ENCODE results near the gene MICAL2.

The MICAL2 gene

GRCh38 chr11:12117611-12118010 is 7.2 kb downstream of the MICAL2 start:
- DNase-seq (ENCODE audit: low spot score): no peak

- DNase-seq (ENCODE audit: low spot score): no peak
These were observed 8.6 kb downstream of the MICAL2 start for GRCh38 chr11:12118949-12119348.

- peak; percentile 41 for DNase-seq (ENCODE audit: low spot score)
These were observed 9.1 kb downstream of the MICAL2 start for GRCh38 chr11:12119502-12119901.

GRCh38 chr11:12120031-12121008 is 9.9 kb downstream of the MICAL2 start:
- no peak for DNase-seq (ENCODE audit: low spot score)

GRCh38 chr11:12121011-12121410 is 10.6 kb downstream of the MICAL2 start:
- no peak for DNase-seq (ENCODE audit: low spot score)

- DNase-seq (ENCODE audit: low spot score): no peak
These were observed 11.1 kb downstream of the MICAL2 start for GRCh38 chr11:12121517-12121916.

GRCh38 chr11:12122083-12122482 is 11.7 kb downstream of the MICAL2 start:
- no peak for DNase-seq (ENCODE audit: low spot score)

GRCh38 chr11:12123273-12123672 is 12.9 kb downstream of the MICAL2 start:
- DNase-seq (ENCODE audit: low spot score): no peak

- DNase-seq (ENCODE audit: low spot score): no peak
These were observed 13.4 kb downstream of the MICAL2 start for GRCh38 chr11:12123799-12124198.

- DNase-seq (ENCODE audit: low spot score): no peak
These were observed 13.9 kb downstream of the MICAL2 start for GRCh38 chr11:12124306-12124705.

GRCh38 chr11:12125609-12126149 is 15.3 kb downstream of the MICAL2 start:
- DNase-seq (ENCODE audit: low spot score): peak; percentile 56

- DNase-seq (ENCODE audit: low spot score): no peak
These were observed 16.1 kb downstream of the MICAL2 start for GRCh38 chr11:12126344-12127019.

GRCh38 chr11:12127206-12127898 is 17.0 kb downstream of the MICAL2 start:
- no peak for DNase-seq (ENCODE audit: low spot score)

- DNase-seq (ENCODE audit: low spot score): no peak
These were observed 17.9 kb downstream of the MICAL2 start for GRCh38 chr11:12128301-12128751.

GRCh38 chr11:12129227-12129626 is 18.8 kb downstream of the MICAL2 start:
- DNase-seq (ENCODE audit: low spot score): no peak

GRCh38 chr11:12130180-12130980 is 20.0 kb downstream of the MICAL2 start:
- no peak for DNase-seq (ENCODE audit: low spot score)

GRCh38 chr11:12131943-12132789 is 21.8 kb downstream of the MICAL2 start:
- DNase-seq (ENCODE audit: low spot score): no peak

GRCh38 chr11:12132790-12133145 is 22.4 kb downstream of the MICAL2 start:
- DNase-seq (ENCODE audit: low spot score): no peak

- no peak for DNase-seq (ENCODE audit: low spot score)
These were observed 23.3 kb downstream of the MICAL2 start for GRCh38 chr11:12133547-12134235.

- no peak for DNase-seq (ENCODE audit: low spot score)
These were observed 23.8 kb downstream of the MICAL2 start for GRCh38 chr11:12134236-12134585.
